ENCODE data around the gene TNNT3.

GRCh38 chr11:1906611-1907423, 12.7 kb upstream of the TNNT3 start:
- TF ChIP-seq, protein P1, sequence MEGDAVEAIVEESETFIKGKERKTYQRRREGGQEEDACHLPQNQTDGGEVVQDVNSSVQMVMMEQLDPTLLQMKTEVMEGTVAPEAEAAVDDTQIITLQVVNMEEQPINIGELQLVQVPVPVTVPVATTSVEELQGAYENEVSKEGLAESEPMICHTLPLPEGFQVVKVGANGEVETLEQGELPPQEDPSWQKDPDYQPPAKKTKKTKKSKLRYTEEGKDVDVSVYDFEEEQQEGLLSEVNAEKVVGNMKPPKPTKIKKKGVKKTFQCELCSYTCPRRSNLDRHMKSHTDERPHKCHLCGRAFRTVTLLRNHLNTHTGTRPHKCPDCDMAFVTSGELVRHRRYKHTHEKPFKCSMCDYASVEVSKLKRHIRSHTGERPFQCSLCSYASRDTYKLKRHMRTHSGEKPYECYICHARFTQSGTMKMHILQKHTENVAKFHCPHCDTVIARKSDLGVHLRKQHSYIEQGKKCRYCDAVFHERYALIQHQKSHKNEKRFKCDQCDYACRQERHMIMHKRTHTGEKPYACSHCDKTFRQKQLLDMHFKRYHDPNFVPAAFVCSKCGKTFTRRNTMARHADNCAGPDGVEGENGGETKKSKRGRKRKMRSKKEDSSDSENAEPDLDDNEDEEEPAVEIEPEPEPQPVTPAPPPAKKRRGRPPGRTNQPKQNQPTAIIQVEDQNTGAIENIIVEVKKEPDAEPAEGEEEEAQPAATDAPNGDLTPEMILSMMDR (IDR thresholded peaks at IDR 0.05), result no peak
- TF ChIP-seq EP300 (IDR thresholded peaks at IDR 0.05) (no peak), POLR2A (IDR thresholded peaks at IDR 0.05) (no peak)

Measured in stomach (tissue), 4 donors.